ENCODE data around the gene HNF1A.

HNF1A gene

DNA sequence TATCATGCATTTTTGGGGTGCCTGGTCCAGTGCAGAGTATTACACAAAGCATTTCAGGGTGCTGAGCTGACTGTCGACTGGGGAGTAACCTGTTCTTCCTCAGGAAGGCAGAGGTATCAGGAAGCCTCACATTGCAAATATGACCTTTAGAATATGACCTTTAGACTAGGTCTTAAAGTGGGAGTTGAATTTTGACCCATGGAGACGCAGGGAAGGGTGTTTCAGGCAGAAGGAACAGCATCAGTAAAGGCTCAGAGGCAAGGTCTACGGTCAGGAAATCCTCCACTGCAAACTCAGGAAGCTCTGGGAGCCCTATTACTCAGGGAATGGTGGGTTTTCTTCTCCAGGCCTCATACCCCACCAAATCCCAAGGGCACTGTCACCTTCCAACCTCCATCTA is 11.3 kb downstream of the HNF1A start:
- 0 out of 2 replicates have a peak overlapping the region, but pooled peaks have one; percentile 9 for H3K27ac ChIP-seq
- TF ChIP-seq, protein P1, sequence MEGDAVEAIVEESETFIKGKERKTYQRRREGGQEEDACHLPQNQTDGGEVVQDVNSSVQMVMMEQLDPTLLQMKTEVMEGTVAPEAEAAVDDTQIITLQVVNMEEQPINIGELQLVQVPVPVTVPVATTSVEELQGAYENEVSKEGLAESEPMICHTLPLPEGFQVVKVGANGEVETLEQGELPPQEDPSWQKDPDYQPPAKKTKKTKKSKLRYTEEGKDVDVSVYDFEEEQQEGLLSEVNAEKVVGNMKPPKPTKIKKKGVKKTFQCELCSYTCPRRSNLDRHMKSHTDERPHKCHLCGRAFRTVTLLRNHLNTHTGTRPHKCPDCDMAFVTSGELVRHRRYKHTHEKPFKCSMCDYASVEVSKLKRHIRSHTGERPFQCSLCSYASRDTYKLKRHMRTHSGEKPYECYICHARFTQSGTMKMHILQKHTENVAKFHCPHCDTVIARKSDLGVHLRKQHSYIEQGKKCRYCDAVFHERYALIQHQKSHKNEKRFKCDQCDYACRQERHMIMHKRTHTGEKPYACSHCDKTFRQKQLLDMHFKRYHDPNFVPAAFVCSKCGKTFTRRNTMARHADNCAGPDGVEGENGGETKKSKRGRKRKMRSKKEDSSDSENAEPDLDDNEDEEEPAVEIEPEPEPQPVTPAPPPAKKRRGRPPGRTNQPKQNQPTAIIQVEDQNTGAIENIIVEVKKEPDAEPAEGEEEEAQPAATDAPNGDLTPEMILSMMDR (IDR thresholded peaks at IDR 0.05), result no peak
- TF ChIP-seq ZFX (IDR thresholded peaks at IDR 0.05; ENCODE audit: borderline replicate concordance), result no peak

DNA sequence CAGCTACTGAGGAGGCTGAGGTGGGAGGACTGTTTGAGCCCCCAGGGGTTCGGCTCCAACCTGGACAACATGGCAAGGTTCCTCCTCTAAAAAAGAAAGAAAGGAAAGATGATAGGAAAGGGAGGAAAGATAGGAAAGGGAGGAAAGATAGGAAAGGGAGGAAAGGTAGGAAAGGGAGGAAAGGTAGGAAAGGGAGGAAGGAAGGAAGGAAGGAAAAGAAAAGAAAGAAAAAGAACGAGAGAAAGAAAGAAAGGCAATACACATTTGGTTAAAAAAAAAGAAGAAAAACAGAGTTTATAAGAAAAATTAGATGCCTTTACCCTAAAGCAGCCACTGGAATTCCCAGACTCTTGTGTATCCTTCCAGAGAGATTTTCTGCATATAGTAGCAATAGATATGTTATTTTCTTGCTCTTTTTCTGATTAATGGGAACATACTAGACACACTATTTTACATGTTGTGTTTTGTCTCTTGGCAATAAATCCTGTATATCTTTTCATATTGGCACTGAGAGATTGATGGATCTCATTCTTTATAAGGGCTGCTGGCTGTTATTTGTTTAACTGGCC is 12.2 kb downstream of the HNF1A start:
- H3K27ac ChIP-seq, result 0 out of 2 replicates have a peak overlapping the region, but pooled peaks have one; percentile 9
- TF ChIP-seq, protein P1 (IDR thresholded peaks at IDR 0.05), result no peak
- no peak for TF ChIP-seq ZFX (IDR thresholded peaks at IDR 0.05; ENCODE audit: borderline replicate concordance)

- TF ChIP-seq, protein P1 (IDR thresholded peaks at IDR 0.05), result no peak
- TF ChIP-seq ZFX (IDR thresholded peaks at IDR 0.05; ENCODE audit: borderline replicate concordance), result no peak
Measured at GRCh38 chr12:120991965-120992364, 13.6 kb downstream of the HNF1A start.

DNA sequence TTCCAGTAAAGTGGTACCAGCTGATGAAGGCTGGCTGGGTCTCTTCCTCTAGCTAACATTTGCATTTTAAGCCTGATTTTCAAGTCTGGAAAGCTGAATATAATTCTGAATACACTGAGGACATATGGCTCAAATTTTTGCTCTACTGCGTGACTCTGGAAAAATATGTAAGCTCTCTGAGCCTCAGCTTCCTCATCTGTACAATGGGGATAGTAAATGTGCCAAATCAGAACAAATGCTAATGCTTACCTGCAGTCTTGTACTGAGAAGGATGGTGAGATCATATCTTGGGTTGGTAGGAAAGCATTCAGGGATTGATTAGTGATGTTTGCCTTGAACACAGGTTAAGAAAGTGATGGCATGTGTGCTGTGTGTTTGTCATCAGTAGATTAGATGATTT is 14.6 kb downstream of the HNF1A start:
- TF ChIP-seq, protein P1 (IDR thresholded peaks at IDR 0.05), result no peak
- TF ChIP-seq ZFX (IDR thresholded peaks at IDR 0.05; ENCODE audit: borderline replicate concordance), result no peak
- H3K27ac ChIP-seq, result no peak overlapping the region

More at GRCh38 chr12:120991965-120992364, 13.6 kb downstream of the HNF1A start:
- no peak overlapping the region for H3K27ac ChIP-seq

DNA sequence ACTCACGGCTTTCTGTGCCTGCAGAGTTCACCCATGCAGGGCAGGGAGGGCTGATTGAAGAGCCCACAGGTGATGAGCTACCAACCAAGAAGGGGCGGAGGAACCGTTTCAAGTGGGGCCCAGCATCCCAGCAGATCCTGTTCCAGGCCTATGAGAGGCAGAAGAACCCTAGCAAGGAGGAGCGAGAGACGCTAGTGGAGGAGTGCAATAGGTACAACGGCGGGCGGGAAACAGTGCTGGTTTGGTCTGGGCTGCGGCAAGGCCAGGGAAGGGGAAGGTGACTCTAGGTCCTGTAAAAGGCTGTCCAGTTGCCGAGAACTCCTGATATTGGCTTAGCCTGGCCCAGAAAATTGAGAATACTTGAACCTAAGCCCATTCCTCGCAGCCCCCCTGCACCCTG is 15.2 kb downstream of the HNF1A start:
- H3K27ac ChIP-seq, result no peak overlapping the region
- TF ChIP-seq, protein P1 (IDR thresholded peaks at IDR 0.05), result no peak
- TF ChIP-seq ZFX (IDR thresholded peaks at IDR 0.05; ENCODE audit: borderline replicate concordance), result no peak

DNA sequence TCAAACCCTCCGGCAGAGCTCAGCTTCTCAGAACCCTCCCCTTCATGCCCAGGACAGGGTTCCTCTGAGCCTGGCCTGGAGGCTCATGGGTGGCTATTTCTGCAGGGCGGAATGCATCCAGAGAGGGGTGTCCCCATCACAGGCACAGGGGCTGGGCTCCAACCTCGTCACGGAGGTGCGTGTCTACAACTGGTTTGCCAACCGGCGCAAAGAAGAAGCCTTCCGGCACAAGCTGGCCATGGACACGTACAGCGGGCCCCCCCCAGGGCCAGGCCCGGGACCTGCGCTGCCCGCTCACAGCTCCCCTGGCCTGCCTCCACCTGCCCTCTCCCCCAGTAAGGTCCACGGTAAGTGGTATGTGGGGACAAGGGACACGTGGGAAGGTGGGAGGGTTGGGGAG is 15.7 kb downstream of the HNF1A start:
- TF ChIP-seq, protein P1 (IDR thresholded peaks at IDR 0.05), result no peak
- TF ChIP-seq ZFX (IDR thresholded peaks at IDR 0.05; ENCODE audit: borderline replicate concordance), result no peak
- H3K27ac ChIP-seq, result no peak overlapping the region

- TF ChIP-seq, protein P1 (IDR thresholded peaks at IDR 0.05), result no peak
- TF ChIP-seq ZFX (IDR thresholded peaks at IDR 0.05; ENCODE audit: borderline replicate concordance), result no peak
- H3K27ac ChIP-seq, result no peak overlapping the region
Measured at GRCh38 chr12:120994589-120995337, 16.4 kb downstream of the HNF1A start.

Measured in 22Rv1 (cell line).